Forelimb muscle (tissue), 1 donor: ENCODE measurements around the gene HMX1. TPM values are rescaled to one million over a fixed set of nuclear protein-coding genes. Genes with fewer than 3 reads are reported as not detected.

Experiments used
- DNase-seq: peaks from one replicate; pipeline ENCODE4 v3.0.0-alpha.2; 2013; ENCODE audit warnings: low read depth
- polyA plus RNA-seq: library from polyadenylated mRNA; unstranded; fragments of 120-200 nt; gene quantifications from one replicate; pipeline ENCODE4 v1.2.1, GENCODE V29; 2013; ENCODE audit not compliant: insufficient read length

Gene HMX1
- polyA plus RNA-seq = 0.14 TPM

DNA sequence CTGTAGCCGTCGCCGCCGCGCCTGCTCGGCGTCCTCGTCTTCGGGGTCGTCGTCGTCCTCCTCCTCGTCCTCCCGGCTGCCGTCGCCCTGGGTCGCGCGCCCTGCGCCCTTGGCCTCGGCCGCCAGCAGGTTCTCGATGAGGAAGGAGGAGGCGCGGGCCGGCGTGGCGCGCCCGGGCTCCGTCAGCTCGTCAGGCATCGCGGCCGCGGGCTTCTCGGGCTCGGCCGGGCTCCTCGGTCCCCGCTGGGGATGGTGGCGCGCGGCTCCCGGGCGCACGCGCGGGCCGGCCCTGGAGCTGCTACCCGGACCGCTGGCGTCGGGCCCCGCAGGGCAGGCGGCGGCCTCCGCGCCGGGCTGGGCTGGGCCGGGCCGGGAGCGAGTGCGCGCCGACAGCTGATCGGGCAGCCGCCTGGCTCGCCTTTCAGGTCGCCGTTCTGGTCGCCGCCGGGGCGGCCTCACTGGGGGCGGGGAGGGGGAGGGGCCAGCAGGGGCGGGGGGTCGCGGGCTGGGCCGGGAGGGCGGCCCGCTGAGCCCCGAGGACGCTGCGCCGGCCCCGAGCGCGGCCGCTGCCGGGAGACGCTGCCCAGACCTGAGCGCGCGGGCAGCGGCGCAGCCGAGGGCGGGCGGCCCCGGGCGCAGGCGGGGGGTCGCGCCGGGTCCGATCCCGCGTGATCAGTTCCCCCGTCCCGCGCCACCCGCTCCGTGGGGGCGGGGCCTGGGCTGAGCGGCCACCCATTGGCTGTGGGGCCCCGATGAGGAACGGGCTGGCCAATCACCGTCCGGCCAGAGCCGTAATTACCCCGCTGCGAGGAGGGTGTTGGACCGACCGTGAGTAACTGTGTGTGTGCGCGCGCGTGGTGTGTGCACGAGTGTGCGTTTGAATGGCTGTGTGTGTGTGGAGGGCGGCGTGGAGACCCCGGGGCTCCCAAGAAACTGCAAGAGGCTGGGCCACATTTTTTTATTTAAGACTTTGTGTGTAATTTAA lies at the start of gene HMX1:
HMX1 (minus strand) TSS at position 423 of the 985 bp plus-strand sequence; CDS start at position 198, 225 bp downstream.
- DNase-seq = no peak

DNA sequence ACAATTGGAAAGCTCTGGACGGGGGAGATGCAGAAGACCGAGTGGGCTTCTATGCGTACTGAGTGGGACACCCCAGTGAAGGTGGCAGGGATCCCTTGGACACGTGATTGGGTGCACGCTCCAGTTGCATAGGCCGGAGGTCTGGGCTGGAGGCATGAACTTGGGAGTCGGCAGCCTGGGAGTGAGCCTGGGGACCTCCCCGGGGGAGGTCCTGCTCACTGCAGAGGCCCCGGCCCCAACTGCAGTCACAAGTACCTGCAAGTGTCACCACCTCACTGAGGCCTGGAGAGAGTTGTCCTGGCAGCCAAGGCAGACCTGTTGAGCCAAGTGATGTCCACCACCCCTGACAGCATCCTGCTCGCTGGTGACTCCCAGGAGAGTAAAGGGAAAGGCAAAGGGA lies 49.3 kb upstream of the HMX1 start:
- DNase-seq = no peak

DNA sequence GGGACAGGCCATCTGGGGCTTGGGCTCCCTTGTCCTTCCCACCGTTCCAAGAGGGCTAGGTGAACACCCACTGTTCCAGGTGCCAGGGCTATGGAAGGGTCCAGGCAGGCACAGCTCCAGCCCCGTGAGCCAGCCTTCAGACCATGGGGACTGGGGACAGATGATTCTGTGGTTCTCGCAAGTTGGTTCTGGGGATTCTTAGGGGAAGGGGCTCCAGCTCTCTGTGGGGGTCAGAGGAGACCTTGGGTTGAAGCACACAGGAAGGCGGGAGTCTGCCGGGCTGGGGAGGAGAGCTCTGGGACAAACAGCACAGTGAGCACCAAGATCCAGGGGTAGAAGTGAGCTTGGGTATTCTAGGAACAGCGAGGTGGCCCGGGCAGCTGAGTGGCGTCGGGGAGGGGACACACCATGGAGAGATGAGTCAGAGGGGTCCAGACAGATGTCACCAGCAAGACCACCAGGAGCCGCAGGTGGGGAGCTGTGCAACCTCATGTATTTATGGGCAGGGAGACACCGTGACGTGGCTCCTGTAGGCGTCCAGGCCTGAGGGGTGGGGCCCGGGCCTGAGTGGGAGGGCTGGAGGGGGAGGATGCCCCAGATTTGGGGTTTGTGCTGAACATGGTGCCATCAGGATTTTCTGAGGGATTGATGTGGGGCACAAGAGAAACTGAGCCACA lies 48.8 kb upstream of the HMX1 start:
- DNase-seq = no peak

GRCh38 chr4:8919651-8920288 lies 48.1 kb upstream of the HMX1 start:
- DNase-seq = no peak

DNA sequence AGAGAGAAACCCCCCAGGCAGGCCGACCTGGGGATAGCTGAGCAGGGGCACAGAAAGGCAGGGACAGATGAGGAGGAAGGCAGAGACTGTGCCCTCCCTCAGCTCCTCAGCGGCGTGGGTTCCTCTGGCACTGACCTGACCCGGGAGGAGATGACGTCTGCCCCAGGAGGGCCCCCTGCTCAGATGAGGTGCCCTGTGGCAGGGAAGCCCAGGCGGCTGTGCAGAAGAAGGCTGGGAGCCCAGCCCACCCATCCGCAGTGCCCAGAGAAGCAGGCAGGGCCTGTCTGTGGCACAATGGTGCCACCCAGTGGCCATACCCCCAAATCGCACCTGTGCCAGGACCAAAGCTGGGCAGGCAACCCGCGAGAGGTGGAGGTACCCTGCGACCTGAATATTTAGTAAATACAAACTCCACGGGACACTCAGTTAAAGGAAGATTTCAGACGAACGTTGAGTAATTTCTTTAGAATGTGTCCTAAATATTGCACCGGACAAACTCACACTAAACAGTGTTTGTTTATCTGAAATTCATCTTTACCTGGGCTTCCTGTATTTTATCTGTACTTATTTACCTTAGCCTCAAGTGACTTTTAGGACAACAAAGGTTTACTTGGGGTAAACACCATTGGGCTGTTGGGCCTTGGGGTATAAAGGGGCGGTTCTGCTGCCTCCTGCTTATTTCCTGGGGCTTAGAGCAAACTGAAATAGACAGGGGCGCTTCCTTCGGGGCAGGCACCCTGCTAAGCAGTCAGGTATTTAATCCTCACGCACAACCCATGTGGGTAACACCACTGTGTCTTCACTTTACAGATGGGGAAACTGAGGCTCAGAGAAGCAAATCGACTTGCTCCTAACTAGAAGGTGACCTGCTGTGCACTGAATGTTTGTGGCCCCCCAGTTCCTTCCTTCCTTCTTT lies 46.5 kb upstream of the HMX1 start:
- DNase-seq = no peak

DNA sequence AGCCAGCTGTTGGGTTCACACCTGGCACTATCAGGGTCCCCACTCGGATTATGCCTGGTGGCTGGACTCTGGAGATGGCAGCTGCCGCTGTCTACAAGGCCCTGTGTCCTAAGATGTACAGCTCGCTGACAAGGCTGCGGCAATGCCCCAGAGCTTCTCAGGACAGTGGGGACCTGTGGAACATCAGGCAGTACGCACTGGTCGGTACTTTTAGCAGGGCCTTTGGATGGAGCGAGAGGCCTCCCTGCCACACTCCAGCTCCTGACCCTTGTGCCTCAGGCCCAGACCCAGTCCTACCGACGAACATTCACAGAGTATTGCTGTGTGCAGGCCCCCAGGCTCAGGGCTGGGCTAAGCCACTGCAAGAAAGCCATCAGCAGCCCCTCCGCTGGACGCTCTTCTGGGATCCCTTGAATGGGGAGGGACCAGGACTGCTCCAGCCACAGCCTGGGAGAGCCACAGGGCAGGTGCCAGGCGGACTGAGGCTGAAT lies 45.7 kb upstream of the HMX1 start:
- DNase-seq = no peak

GRCh38 chr4:8916906-8917305 lies 45.3 kb upstream of the HMX1 start:
- DNase-seq = no peak

DNA sequence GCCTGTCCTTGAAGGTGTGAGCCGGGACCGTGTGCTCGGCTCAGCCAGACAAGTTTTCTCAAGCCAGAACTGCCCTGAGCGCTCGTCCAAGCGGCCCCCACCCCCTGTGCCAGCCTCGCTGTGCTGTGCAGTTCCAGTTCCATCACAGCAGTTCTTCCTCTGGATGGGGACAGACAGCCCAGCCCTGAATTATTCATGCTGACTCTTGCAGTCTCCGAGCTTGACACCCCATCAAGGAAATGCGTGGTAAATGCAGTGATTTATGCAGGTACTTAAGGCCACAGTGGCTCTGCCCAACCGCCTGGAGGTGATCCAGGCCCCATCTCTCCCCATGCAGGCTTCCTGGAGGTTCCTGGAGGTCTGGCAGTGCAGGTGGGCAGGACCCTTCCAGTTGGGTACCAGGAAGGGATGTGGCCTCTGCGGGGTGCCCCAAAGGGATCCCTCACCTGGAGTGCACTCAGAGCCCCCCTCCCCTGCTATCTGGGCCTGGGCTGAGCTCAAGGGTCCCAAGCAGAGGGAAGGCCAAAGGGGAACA lies 44.8 kb upstream of the HMX1 start:
- no peak for DNase-seq

GRCh38 chr4:8915201-8916200 lies 43.9 kb upstream of the HMX1 start:
- DNase-seq = no peak

DNA sequence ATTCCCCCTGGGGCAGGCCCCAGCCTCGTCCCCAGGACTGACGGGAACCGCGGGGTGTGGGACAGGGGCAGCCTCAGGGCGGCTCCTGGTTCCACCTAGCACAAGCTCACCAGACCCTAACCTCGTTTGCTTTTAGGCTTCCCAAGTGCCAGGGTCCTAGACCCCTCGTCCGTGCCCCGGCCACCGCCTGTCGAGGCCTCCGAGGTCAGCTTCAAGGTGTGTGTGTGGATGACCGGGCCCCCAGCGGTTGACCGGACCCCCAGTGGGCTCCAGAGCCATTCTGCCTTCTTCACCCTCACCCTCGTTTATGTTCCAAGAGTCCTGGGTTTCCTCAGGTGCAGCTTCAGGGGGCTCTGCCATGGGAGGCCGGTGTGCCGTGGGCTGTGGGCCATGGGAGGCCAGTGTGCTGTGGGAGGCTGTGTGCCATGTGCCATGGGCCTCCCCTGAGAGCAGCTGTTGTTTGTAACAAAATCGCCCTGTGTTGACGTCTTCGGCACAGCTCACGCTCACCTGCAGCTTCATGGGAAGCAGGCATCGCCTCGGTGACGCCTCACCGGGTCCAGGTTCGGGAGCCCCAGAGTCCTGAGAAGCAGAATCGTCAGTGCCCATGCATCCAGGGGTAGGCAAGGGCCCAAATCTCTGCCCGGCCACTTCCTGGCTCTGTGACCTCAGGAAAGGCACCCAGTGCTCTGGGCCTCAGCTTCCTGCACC lies 43.0 kb upstream of the HMX1 start:
- DNase-seq = no peak

- DNase-seq = no peak
Measured at GRCh38 chr4:8913858-8914460, 42.3 kb upstream of the HMX1 start.

DNA sequence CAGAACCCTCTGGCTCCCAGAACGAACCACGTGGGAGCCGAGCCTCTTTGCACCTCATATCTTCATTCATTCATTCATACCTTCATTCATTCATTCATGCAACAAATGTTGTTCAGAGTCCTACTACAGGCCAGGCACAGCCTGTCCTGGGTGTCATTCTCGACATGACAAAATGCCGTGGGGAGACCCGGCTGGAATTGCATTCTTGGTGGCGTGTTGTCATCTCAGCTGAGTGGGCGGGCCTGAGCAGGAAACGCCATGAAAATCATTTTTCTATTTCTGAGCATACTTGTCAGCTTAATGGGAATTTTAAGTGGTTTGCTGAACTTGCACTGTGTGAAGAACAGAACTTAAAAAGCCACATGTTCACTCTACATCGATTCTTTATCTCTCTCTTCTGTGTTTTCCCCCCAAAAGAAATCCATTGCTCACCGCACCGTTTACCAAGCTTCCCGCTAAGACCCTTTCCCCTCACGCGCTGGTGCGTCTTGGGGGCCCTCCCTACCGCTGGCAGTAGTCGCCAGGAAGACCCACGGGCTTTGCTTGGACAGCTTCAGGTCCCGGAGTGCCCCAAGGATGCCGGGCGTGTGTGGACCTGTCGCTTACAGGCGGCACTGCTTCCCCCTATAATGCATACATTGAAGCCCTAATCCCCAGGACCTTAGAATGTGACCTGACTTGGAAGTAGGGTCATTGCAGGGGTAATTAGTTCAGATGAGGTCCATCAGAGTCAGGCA lies 41.6 kb upstream of the HMX1 start:
- no peak for DNase-seq

- DNase-seq = no peak
Measured at GRCh38 chr4:8912506-8912905, 40.9 kb upstream of the HMX1 start.

- DNase-seq = no peak
Measured at GRCh38 chr4:8912089-8912455, 40.4 kb upstream of the HMX1 start.

DNA sequence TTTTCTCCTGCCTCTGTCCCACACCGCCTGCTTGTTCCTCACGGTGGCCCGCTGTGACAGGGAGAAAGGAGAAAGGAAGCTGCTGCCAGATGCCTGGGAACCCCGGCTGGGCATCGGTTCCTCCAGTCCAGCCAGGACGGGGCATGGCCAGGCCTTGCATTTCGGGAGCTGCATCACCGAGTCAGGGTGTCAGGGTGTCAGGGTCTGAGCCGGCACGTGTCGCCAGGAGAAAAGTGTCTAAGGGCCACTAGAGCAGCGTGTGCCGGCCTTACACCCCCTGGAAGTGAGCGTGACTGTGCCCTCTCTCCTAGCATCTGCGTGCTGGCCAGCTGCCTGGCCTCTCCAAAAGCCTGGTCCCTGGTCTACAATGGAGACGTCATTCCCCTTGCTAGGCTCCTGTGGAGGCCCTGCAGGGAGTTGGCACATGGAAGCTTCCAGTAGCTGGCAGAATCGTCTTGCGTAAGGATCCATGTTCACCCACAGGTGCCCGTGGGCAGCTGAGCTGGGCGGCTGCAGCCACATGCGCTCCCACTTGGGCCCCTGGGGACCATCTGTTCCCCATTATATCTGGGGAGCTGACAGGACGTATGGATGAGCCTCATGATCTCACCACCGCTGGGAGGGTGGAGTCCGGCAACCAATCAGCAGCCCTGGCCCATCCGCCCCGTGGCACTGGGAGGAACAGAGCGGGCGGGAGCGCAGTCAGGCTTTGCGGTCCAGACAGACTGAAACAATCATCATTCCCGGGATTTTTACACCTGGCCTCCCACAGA lies 39.9 kb upstream of the HMX1 start:
- DNase-seq = no peak

DNA sequence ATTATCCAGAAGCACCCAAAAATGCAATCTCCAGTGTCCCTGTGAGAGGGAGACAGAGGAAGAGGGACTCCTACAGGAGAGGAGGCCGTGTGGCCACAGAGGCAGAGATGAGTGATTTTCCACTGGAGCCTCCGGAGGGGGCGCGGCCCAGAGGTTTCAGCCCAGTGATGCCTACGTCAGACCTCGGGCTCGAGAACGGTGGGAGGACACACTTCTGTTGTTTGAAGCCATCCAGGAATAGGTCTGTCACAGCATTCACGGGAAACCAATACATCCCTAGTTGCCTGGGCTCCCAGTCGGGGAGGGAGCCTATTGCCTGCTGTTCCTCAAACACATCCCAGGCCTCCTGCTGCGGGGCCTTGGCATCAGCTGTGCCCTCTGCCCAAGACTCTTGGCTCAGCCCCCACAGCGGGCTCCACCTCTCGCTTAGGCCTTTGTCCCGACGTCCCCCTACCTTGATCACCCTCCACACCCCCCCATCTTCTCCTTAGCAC lies 39.2 kb upstream of the HMX1 start:
- DNase-seq = no peak
